T-helper 2 cell treated with Interferon-gamma antibody and Interleukin-4, amounts not matched to agents 5 μg/mL and 100 μg/mL, for 36 hours (primary cell): ENCODE results near the gene TRAIP.
"Not testable (repeated sequence)": the region's sequence is repeated elsewhere in the genome, so short reads cannot be mapped to it uniquely, and the experiment has no call there.

Experiments
- DNase-seq: peaks from one replicate; pipeline ENCODE4 v3.0.0; 2021; ENCODE audit warnings: low spot score
- H3K27ac Mint-ChIP-seq: one replicate; pipeline ENCODE4 v1.8.0; 2021; ENCODE audit warnings: mild to moderate bottlenecking, mixed read lengths
- H3K27me3 Mint-ChIP-seq: one replicate; pipeline ENCODE4 v1.8.0; 2021; ENCODE audit warnings: low read depth, mixed read lengths
- H3K36me3 Mint-ChIP-seq: one replicate; pipeline ENCODE4 v1.8.0; 2021; ENCODE audit warnings: low read depth, mixed read lengths
- H3K4me1 Mint-ChIP-seq: one replicate; pipeline ENCODE4 v1.8.0; 2021; ENCODE audit warnings: low read depth, mixed read lengths
- H3K4me3 Mint-ChIP-seq: one replicate; pipeline ENCODE4 v1.8.0; 2022; ENCODE audit warnings: mild to moderate bottlenecking, moderate library complexity, mixed read lengths
- H3K9me3 Mint-ChIP-seq: one replicate; pipeline ENCODE4 v1.8.0; 2021; ENCODE audit warnings: mixed read lengths

Gene TRAIP

GRCh38 chr3:49856181-49857005 lies at the start of gene TRAIP:
Gene TRAIP, minus strand, starts transcription at chr3:49856564. Its CDS starts 111 bp downstream, at chr3:49856453.
- Mint-ChIP-seq H3K36me3 (no peaks in the 10 kb centered on the region), H3K4me3 (peak within 1 kb of the TSS; percentile 99), H3K4me1 (peaks cover 11% of the 10 kb centered on the region), H3K9me3 (no peaks in the 10 kb centered on the region), H3K27me3 (no peaks in the 10 kb centered on the region), H3K27ac (peak within 1 kb of the TSS; percentile 94)
- DNase-seq: peak; percentile 92

- not testable (repeated sequence) for DNase-seq, H3K9me3 Mint-ChIP-seq, H3K27me3 Mint-ChIP-seq, H3K36me3 Mint-ChIP-seq
- Mint-ChIP-seq H3K4me3 (peak overlapping the region; percentile 94), H3K27ac (peak overlapping the region; percentile 65), H3K4me1 (peaks cover 20% of the 10 kb centered on the region)
These were observed 48.1 kb upstream of the TRAIP start for GRCh38 chr3:49904448-49904847.

- Mint-ChIP-seq H3K27me3 (no peaks in the 10 kb centered on the region), H3K9me3 (no peaks in the 10 kb centered on the region), H3K36me3 (peaks cover 3% of the 10 kb centered on the region), H3K4me3 (peak within 1 kb of the TSS; percentile 94), H3K27ac (peak within 1 kb of the TSS; percentile 91), H3K4me1 (peaks cover 20% of the 10 kb centered on the region)
- DNase-seq: peak; percentile 86
These were observed 47.4 kb upstream of the TRAIP start, which contains the start of gene MST1R for GRCh38 chr3:49903451-49904424. Gene MST1R, minus strand, starts transcription at chr3:49903873. Its CDS starts 264 bp downstream, at chr3:49903609.

- Mint-ChIP-seq H3K27ac (no peak overlapping the region), H3K4me3 (peak overlapping the region; percentile 36), H3K9me3 (no peaks in the 10 kb centered on the region), H3K36me3 (peaks cover 3% of the 10 kb centered on the region), H3K4me1 (peaks cover 20% of the 10 kb centered on the region), H3K27me3 (no peaks in the 10 kb centered on the region)
- no peak for DNase-seq
These were observed 46.4 kb upstream of the TRAIP start for GRCh38 chr3:49902511-49903345.

GRCh38 chr3:49901366-49902339 lies 45.3 kb upstream of the TRAIP start:
- Mint-ChIP-seq H3K36me3 (peaks cover 3% of the 10 kb centered on the region), H3K27me3 (no peaks in the 10 kb centered on the region), H3K4me3 (no peak overlapping the region), H3K9me3 (no peaks in the 10 kb centered on the region), H3K27ac (peak overlapping the region; percentile 5), H3K4me1 (peaks cover 20% of the 10 kb centered on the region)
- DNase-seq: no peak

- Mint-ChIP-seq H3K4me3 (no peak overlapping the region), H3K27me3 (no peaks in the 10 kb centered on the region), H3K27ac (no peak overlapping the region), H3K36me3 (peaks cover 3% of the 10 kb centered on the region), H3K9me3 (no peaks in the 10 kb centered on the region), H3K4me1 (peaks cover 12% of the 10 kb centered on the region)
- no peak for DNase-seq
These were observed 44.3 kb upstream of the TRAIP start for GRCh38 chr3:49900491-49901153.

GRCh38 chr3:49899815-49900214 lies 43.5 kb upstream of the TRAIP start:
- Mint-ChIP-seq H3K36me3 (peaks cover 3% of the 10 kb centered on the region), H3K9me3 (no peaks in the 10 kb centered on the region), H3K27ac (no peak overlapping the region), H3K4me3 (no peak overlapping the region), H3K27me3 (no peaks in the 10 kb centered on the region), H3K4me1 (peaks cover 7% of the 10 kb centered on the region)
- DNase-seq: no peak

GRCh38 chr3:49898991-49899390 lies 42.6 kb upstream of the TRAIP start:
- Mint-ChIP-seq H3K9me3 (no peaks in the 10 kb centered on the region), H3K27me3 (no peaks in the 10 kb centered on the region), H3K36me3 (peaks cover 2% of the 10 kb centered on the region), H3K27ac (no peak overlapping the region), H3K4me3 (no peak overlapping the region), H3K4me1 (peaks cover 2% of the 10 kb centered on the region)
- no peak for DNase-seq

GRCh38 chr3:49896345-49896744 lies 40.0 kb upstream of the TRAIP start:
- H3K4me3 Mint-ChIP-seq: no peak overlapping the region
- H3K27me3 Mint-ChIP-seq: no peaks in the 10 kb centered on the region
- DNase-seq: no peak
- H3K27ac Mint-ChIP-seq: no peak overlapping the region
- H3K4me1 Mint-ChIP-seq: no peaks in the 10 kb centered on the region
- no peaks in the 10 kb centered on the region for H3K9me3 Mint-ChIP-seq
- no peaks in the 10 kb centered on the region for H3K36me3 Mint-ChIP-seq

GRCh38 chr3:49895791-49896190 lies 39.4 kb upstream of the TRAIP start:
- no peak for DNase-seq
- H3K36me3 Mint-ChIP-seq: no peaks in the 10 kb centered on the region
- H3K4me3 Mint-ChIP-seq: no peak overlapping the region
- H3K27ac Mint-ChIP-seq: no peak overlapping the region
- H3K9me3 Mint-ChIP-seq: no peaks in the 10 kb centered on the region
- no peaks in the 10 kb centered on the region for H3K4me1 Mint-ChIP-seq
- H3K27me3 Mint-ChIP-seq: no peaks in the 10 kb centered on the region

- Mint-ChIP-seq H3K4me1 (no peaks in the 10 kb centered on the region), H3K36me3 (no peaks in the 10 kb centered on the region), H3K27ac (no peak overlapping the region), H3K9me3 (no peaks in the 10 kb centered on the region), H3K4me3 (no peak overlapping the region), H3K27me3 (no peaks in the 10 kb centered on the region)
- no peak for DNase-seq
These were observed 32.9 kb upstream of the TRAIP start for GRCh38 chr3:49889296-49889695.

- H3K27ac Mint-ChIP-seq: no peak overlapping the region
- H3K4me3 Mint-ChIP-seq: no peak overlapping the region
- DNase-seq: no peak
- no peaks in the 10 kb centered on the region for H3K27me3 Mint-ChIP-seq
- no peaks in the 10 kb centered on the region for H3K9me3 Mint-ChIP-seq
- no peaks in the 10 kb centered on the region for H3K4me1 Mint-ChIP-seq
- no peaks in the 10 kb centered on the region for H3K36me3 Mint-ChIP-seq
These were observed 30.5 kb upstream of the TRAIP start for GRCh38 chr3:49886922-49887265.
